ENCODE data around the gene SLC36A1. TPM values are rescaled to one million over a fixed set of nuclear protein-coding genes. Genes with fewer than 3 reads are reported as not detected.

The SLC36A1 gene
- total RNA-seq = 49.7 to 67.8 TPM (median 50.0 TPM) in 3 replicates
- long read RNA-seq, full-length matches to known transcripts = 28 of 69 reads
- long read RNA-seq, partial matches to known transcripts = 33 of 69 reads
- long read RNA-seq, other reads (novel, unspliced or antisense) = 8 of 69 reads

DNA sequence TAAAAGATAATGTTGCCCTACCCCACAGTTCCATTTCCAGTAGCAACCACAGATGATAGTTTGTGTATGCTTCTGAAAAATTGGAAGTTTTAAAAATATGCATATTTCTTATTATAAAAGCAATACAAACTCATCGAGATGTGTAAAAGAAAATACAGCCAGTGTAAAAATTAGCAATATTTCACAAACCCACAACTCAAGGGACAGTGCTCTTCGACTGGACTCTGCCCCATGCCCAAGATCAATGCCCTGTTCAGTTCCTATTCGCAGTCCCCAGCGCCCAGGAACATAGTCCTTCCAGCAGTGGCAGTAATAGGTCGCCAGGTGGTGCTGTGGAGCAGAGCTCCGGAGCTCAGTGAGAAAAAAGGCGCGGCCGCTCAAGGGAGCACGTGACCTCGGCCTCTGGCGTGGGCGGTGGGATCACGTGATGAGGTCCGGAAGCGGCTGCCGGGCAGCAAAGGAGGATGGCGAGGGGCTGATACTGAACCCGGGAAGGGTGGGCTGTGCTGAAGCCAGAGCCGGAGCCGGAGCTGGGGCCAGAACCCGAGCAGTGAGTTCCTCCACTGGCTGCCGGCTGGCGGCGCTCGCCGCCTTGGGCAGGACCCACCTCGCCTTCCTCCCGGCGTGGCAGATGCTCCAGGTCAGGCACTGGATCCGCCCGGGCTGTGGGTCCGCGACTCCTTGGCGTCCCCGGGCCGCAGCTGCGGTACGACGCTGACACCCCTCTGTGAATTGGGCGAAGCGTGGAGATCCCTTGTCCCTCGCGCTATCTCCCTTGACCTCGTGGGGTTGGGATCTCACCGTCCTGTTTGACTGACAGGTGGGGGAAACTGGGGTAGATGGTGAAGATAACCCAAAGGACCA, at the start of gene SLC36A1:
TSS of gene SLC36A1 (plus strand) at position 430 of the 864 bp plus-strand sequence. CDS start 11,190 bp downstream, outside the sequence.
- Mint-ChIP-seq H3K9me3 (ENCODE audit: low read depth) (peaks cover 7% of the 10 kb centered on the region), H3K27ac (ENCODE audit: unreplicated experiment) (peak within 1 kb of the TSS; percentile 95), H3K4me3 (ENCODE audit: unreplicated experiment) (peak within 1 kb of the TSS; percentile 89), H3K4me1 (ENCODE audit: low read depth) (peaks cover 39% of the 10 kb centered on the region), H3K36me3 (ENCODE audit: low read depth) (peaks cover 5% of the 10 kb centered on the region), H3K27me3 (ENCODE audit: low read depth) (peaks cover 24% of the 10 kb centered on the region)
- DNase-seq (ENCODE audit: low spot score) = peak; percentile 98
- TF ChIP-seq, protein P1, sequence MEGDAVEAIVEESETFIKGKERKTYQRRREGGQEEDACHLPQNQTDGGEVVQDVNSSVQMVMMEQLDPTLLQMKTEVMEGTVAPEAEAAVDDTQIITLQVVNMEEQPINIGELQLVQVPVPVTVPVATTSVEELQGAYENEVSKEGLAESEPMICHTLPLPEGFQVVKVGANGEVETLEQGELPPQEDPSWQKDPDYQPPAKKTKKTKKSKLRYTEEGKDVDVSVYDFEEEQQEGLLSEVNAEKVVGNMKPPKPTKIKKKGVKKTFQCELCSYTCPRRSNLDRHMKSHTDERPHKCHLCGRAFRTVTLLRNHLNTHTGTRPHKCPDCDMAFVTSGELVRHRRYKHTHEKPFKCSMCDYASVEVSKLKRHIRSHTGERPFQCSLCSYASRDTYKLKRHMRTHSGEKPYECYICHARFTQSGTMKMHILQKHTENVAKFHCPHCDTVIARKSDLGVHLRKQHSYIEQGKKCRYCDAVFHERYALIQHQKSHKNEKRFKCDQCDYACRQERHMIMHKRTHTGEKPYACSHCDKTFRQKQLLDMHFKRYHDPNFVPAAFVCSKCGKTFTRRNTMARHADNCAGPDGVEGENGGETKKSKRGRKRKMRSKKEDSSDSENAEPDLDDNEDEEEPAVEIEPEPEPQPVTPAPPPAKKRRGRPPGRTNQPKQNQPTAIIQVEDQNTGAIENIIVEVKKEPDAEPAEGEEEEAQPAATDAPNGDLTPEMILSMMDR (IDR thresholded peaks at IDR 0.05) = peak; percentile 92

DNA sequence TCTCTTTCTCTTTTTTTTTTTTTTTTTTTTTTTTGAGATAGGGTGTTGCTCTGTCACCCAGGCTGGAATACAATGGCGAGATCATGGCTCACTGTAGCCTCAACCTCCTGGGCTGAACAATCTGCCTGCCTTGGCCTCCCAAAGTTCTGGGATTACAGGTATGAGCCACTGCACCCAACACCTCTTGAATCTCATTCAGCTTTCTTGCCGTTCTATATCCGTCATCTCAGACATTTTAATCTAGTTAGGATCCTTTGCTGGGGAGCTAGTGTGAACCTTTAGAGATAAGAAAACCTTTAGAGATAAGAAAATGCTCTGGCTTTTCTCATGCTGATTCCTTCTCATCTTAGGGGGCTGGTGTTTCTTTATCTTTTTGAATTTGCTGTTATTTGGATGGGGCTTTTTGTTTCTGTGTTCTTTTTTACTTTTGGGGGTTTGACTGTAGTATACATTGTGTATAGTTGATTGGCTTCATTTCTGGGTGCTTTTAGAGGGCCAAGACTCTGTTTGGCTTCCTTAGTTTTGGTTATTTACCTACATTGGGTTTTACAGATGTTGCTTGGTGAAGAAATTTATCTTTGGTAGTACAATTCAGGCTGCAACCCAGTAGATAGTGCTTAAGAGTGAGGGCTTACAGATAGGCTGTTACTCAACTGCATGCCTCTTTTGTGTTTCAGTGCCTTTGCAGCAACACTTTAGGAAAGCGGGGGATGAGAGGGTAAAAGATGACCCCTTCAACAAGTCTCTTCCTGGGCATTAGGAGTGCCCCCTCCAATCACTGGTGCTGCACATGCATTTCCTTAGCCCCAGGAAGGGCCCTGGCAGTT, 41.9 kb upstream of the SLC36A1 start:
- TF ChIP-seq, protein P1 (IDR thresholded peaks at IDR 0.05) = no peak
- H3K27ac Mint-ChIP-seq (ENCODE audit: unreplicated experiment) = no peak overlapping the region
- peaks cover 28% of the 10 kb centered on the region for H3K9me3 Mint-ChIP-seq (ENCODE audit: low read depth)
- H3K36me3 Mint-ChIP-seq (ENCODE audit: low read depth) = peaks cover 1% of the 10 kb centered on the region
- H3K4me1 Mint-ChIP-seq (ENCODE audit: low read depth) = no peaks in the 10 kb centered on the region
- H3K27me3 Mint-ChIP-seq (ENCODE audit: low read depth) = peaks cover 35% of the 10 kb centered on the region
- no peak overlapping the region for H3K4me3 Mint-ChIP-seq (ENCODE audit: unreplicated experiment)
- DNase-seq (ENCODE audit: low spot score) = no peak

DNA sequence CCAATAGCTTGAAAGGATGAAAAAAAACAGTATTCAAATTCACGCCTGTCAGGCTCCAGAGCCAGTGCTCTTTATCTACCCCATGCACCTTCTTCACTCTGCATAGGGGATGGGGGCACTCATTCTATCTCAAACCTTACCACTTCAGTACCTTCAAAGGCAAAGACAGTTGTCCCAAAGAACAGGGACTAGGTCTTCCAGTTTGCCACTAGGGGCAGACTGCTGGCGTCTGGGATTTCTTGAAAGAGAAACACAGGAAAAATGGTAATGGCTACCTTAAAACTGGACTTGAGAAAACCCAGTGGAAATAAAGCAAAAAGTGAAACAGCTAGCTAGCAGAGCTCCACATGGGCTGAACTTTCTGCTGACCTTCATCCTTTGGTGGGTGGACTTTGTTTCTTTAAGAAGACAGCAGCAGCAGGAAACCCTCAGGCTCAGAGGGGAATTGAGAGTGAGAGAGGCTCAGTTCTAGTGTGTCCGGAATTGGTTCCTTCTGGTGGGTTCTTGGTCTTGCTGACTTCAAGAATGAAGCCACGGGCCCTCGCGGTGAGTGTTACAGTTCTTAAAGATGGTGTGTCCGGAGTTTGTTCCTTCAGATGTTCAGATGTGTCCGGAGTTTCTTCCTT, 41.0 kb upstream of the SLC36A1 start:
- peaks cover 19% of the 10 kb centered on the region for H3K9me3 Mint-ChIP-seq (ENCODE audit: low read depth)
- H3K27me3 Mint-ChIP-seq (ENCODE audit: low read depth) = peaks cover 35% of the 10 kb centered on the region
- TF ChIP-seq, protein P1 (IDR thresholded peaks at IDR 0.05) = peak; percentile 70
- H3K36me3 Mint-ChIP-seq (ENCODE audit: low read depth) = peaks cover 1% of the 10 kb centered on the region
- no peak for DNase-seq (ENCODE audit: low spot score)
- H3K27ac Mint-ChIP-seq (ENCODE audit: unreplicated experiment) = no peak overlapping the region
- H3K4me3 Mint-ChIP-seq (ENCODE audit: unreplicated experiment) = no peak overlapping the region
- no peaks in the 10 kb centered on the region for H3K4me1 Mint-ChIP-seq (ENCODE audit: low read depth)

DNA sequence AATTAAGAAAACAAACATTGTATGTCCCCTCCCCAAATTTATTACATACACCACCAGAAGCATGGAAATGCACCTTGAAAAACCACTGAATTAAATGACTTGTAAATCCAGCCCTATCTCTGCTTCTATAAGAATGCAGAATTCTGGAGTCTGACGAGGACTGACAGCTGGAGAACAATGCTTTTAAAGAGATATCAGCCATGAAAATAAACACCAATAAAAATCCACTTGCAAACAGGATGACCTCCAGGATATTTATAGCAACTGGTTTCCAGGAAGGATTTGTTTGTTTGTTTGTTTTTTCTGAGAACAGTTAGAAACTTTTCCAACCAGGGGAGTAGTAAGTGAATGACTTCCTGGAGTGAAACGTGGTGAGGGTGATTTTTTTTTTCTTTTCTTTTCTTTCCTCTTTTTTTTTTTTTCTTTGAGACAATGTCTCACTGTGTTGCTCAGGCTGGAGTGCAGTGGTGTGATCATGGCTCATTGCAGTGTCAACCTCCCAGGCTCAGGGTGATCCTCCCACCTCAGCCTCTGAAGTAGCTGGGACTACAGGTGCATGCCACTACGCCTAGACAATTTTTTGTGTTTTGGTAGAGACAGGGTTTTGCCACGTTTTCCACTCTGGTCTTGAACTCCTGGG, 38.7 kb upstream of the SLC36A1 start:
- peaks cover 4% of the 10 kb centered on the region for H3K9me3 Mint-ChIP-seq (ENCODE audit: low read depth)
- no peaks in the 10 kb centered on the region for H3K36me3 Mint-ChIP-seq (ENCODE audit: low read depth)
- no peaks in the 10 kb centered on the region for H3K4me1 Mint-ChIP-seq (ENCODE audit: low read depth)
- peaks cover 39% of the 10 kb centered on the region for H3K27me3 Mint-ChIP-seq (ENCODE audit: low read depth)
- DNase-seq (ENCODE audit: low spot score) = no peak
- no peak overlapping the region for H3K4me3 Mint-ChIP-seq (ENCODE audit: unreplicated experiment)
- H3K27ac Mint-ChIP-seq (ENCODE audit: unreplicated experiment) = no peak overlapping the region
- TF ChIP-seq, protein P1 (IDR thresholded peaks at IDR 0.05) = no peak
